ENCODE results near the gene SCARB1. TPM values are rescaled to one million over a fixed set of nuclear protein-coding genes. Genes with fewer than 3 reads are reported as not detected.
A peak's percentile ranks its signal among the peaks of the same experiment; 100 is the strongest.

SCARB1 gene
- total and polyA plus RNA-seq, 2 of the 13 experiments (the other 11 are each of a cell fraction or from before 2014, with no cell fraction given) = 63.4 to 160 TPM

- Histone ChIP-seq H3K9me3 (ENCODE audit: low read length) (no peaks in the 10 kb centered on the region), H3K79me2 (ENCODE audit: insufficient read depth, low read length) (no peaks in the 10 kb centered on the region), H3K36me3 (replicated peaks in 1 of 2; ENCODE audit: control insufficient read depth in 1 of 2, insufficient read depth in 2 of 2, low read length in 2 of 2) (peaks cover 33 to 87% of the 10 kb centered on the region in 2 experiments; a peak in 4 of 5 replicates), H3K4me3 (replicated peaks in 1 of 3; ENCODE audit: insufficient read depth in 1 of 3, low read depth in 2 of 3, low read length in 3 of 3) (no peak overlapping the region), H4K20me1 (ENCODE audit: insufficient read depth, low read length) (no peaks in the 10 kb centered on the region), H3K27ac (ENCODE audit: extremely low read length, insufficient read depth, low read length) (no peak overlapping the region), H2AFZ (ENCODE audit: low read length) (no peak overlapping the region), H3K4me2 (ENCODE audit: low read depth, low read length) (no peak overlapping the region), H3K27me3 (ENCODE audit: control insufficient read depth in 1 of 2, insufficient read depth in 2 of 2, low read length in 2 of 2) (no peaks in the 10 kb centered on the region), H3K4me1 (ENCODE audit: insufficient read depth, low read length) (peaks cover 23% of the 10 kb centered on the region; the same call in 1 of the 2 replicates), H3K9ac (ENCODE audit: insufficient read depth, low read depth, low read length) (no peak overlapping the region)
- TF ChIP-seq HNRNPK (IDR thresholded peaks at IDR 0.05; ENCODE audit: low read depth, low read length, poor library complexity, severe bottlenecking) = no peak
- no peak for TF ChIP-seq MAFG (CRISPR knock-in tag; IDR thresholded peaks at IDR 0.05)
- TF ChIP-seq POLR2A (IDR thresholded peaks at IDR 0.05; ENCODE audit: insufficient read depth in 1 of 2, low read depth in 2 of 2, low read length in 2 of 2) = 0 out of 4 replicates have a peak, but pooled peaks of 1 of the 2 experiments have one; percentile 10
- no peak for TF ChIP-seq SNRNP70 (IDR thresholded peaks at IDR 0.05; ENCODE audit: low read depth, low read length)
- no peak for TF ChIP-seq ATRX (CRISPR knock-in tag; IDR thresholded peaks at IDR 0.05; ENCODE audit: borderline replicate concordance)
- peak; percentile 56; the same call in 1 of the 2 replicates for TF ChIP-seq CEBPB (IDR thresholded peaks at IDR 0.05; ENCODE audit: borderline replicate concordance, low read depth, low read length)
- TF ChIP-seq RBM22 (optimal IDR thresholded peaks at IDR 0.05; ENCODE audit: low read length) = peak; percentile 53
- 97% methylated on average over 17 of the region's 25 CpGs for WGBS (ENCODE audit: low lambda C conversion rate)
- DNase-seq (ENCODE audit: low spot score) (no peak), FAIRE-seq (no peak), ATAC-seq (no peak)
- in situ Hi-C loops (cut with HindIII; ENCODE audit: extremely low pct_ligation_motif_present, low pct_unique_long_range_greater_than_20kb) (no loop called here), intact Hi-C loops (cut with micrococcal nuclease; ENCODE audit: unreplicated experiment) (no loop called here)
- ChIA-PET CTCF (ENCODE audit: low intra/inter-chr PET ratio, low total read pairs) (no interaction called here), POLR2A (no interaction called here)
- BruUV-seq (replicated peaks) = no TSS peak
Observed at GRCh38 chr12:124805876-124806668, 57.6 kb downstream of the SCARB1 start.

GRCh38 chr12:124805050-124805449 is 58.6 kb downstream of the SCARB1 start:
- no peaks in the 10 kb centered on the region for H3K27me3 ChIP-seq (ENCODE audit: control insufficient read depth in 1 of 2, insufficient read depth in 2 of 2, low read length in 2 of 2)
- H3K4me1 ChIP-seq (ENCODE audit: insufficient read depth, low read length) = peaks cover 23% of the 10 kb centered on the region; the same call in 1 of the 2 replicates
- no peaks in the 10 kb centered on the region for H4K20me1 ChIP-seq (ENCODE audit: insufficient read depth, low read length)
- peaks cover 37 to 87% of the 10 kb centered on the region in 2 experiments; a peak in 4 of 5 replicates for H3K36me3 ChIP-seq (replicated peaks in 1 of 2; ENCODE audit: control insufficient read depth in 1 of 2, insufficient read depth in 2 of 2, low read length in 2 of 2)
- no peaks in the 10 kb centered on the region for H3K9me3 ChIP-seq (ENCODE audit: low read length)
- no TSS peak for BruUV-seq (replicated peaks)
- TF ChIP-seq ZBTB14 (CRISPR knock-in tag; IDR thresholded peaks at IDR 0.05) (no peak), ZFP36 (IDR thresholded peaks at IDR 0.05; ENCODE audit: borderline replicate concordance, low read depth, low read length, partially characterized antibody) (peak; percentile 37)
- H3K4me3 ChIP-seq (replicated peaks in 1 of 3; ENCODE audit: insufficient read depth in 1 of 3, low read depth in 2 of 3, low read length in 3 of 3) = no peak overlapping the region
- intact Hi-C loops (cut with micrococcal nuclease; ENCODE audit: unreplicated experiment) = no loop called here
- no peaks in the 10 kb centered on the region for H3K79me2 ChIP-seq (ENCODE audit: insufficient read depth, low read length)
- H2AFZ ChIP-seq (ENCODE audit: low read length) = no peak overlapping the region
- in situ Hi-C loops (cut with HindIII; ENCODE audit: extremely low pct_ligation_motif_present, low pct_unique_long_range_greater_than_20kb) = no loop called here
- POLR2A ChIA-PET = interaction anchor here (2.1 kb wide), 1 partner anchor 23 kb away, joined by 10 read pairs; no protein-coding TSS in a partner anchor
- FAIRE-seq (no peak), DNase-seq (ENCODE audit: low spot score) (no peak), ATAC-seq (no peak)
- no peak overlapping the region for H3K4me2 ChIP-seq (ENCODE audit: low read depth, low read length)
- 97% methylated on average over 3 of the region's 3 CpGs for WGBS (ENCODE audit: low lambda C conversion rate)
- H3K9ac ChIP-seq (ENCODE audit: insufficient read depth, low read depth, low read length) = no peak overlapping the region
- peak overlapping the region; percentile 33 for H3K27ac ChIP-seq (ENCODE audit: extremely low read length, insufficient read depth, low read length)
- CTCF ChIA-PET (ENCODE audit: low intra/inter-chr PET ratio, low total read pairs) = no interaction called here
